Suprapubic skin (tissue), 3 donors: ENCODE measurements around the gene ICOS.

Experiments used
- CTCF ChIP-seq, 2 donors: fragments of 200-600 bp in 1 of 2; fragments of 450-650 bp in 1 of 2; sonication (generic) in 1 of 2; IDR thresholded peaks; one replicate each; pipeline ENCODE4 v1.5.1; 2016 to 2019; ENCODE audit warnings: antibody characterized with exemption in 2 of 2, mild to moderate bottlenecking in 1 of 2, moderate library complexity in 1 of 2
- POLR2A ChIP-seq, 2 donors: fragments of 450-650 bp; IDR thresholded peaks; one replicate each; pipeline ENCODE4 v1.6.1; 2017; ENCODE audit warnings: antibody characterized with exemption in 2 of 2, mild to moderate bottlenecking in 2 of 2, moderate library complexity in 2 of 2

GRCh38 chr2:203918839-203919238 is 17.7 kb upstream of the ICOS start:
- TF ChIP-seq POLR2A (IDR thresholded peaks at IDR 0.05) (no peak), CTCF (IDR thresholded peaks at IDR 0.05) (no peak)
